ENCODE measurements around the gene BRI3.

BRI3 gene

GRCh38 chr7:98288064-98288823 is 6.8 kb downstream of the BRI3 start:
- no peak for DNase-seq

- DNase-seq: no peak
Observed at GRCh38 chr7:98289333-98289875, 7.9 kb downstream of the BRI3 start.

DNA sequence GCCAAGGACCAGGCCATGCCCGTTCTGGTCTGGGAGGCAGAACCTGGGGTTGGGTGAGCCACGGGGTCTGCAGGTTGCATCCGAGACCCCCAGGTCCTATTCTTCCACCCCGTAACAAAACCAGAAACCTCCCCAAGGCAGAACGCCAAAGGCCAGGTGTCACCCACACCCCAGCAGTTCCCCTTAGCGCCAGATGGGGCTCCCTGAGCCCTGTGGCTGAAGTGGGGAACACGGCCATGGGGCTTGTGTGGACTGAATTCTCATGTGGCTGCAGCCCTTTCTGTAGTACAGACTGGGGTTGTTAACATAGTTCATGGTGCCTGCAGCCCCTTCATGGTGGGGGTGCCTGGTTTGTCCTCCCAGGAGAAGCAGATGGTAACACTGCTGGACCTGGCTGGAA is 10.2 kb downstream of the BRI3 start:
- DNase-seq: no peak

DNA sequence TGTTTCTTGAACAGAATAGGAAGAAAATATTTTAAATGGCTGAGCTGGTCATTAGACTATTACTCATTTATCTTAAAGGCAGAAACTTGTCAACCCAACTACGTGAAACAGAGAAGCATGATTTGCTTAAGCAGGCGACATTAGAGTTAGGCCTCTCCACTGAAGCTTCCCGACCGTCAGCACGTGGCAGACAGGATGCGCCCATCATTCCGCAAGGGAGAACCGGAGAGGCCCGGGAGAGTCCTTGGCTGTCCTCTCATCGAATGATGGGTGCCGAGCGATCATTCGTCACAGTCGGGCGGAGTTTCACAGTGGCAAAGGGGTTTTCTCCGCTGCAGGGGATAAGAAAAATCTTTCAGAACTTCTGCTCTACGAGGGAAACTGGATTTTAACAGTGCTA is 11.8 kb downstream of the BRI3 start:
- no peak for DNase-seq

DNA sequence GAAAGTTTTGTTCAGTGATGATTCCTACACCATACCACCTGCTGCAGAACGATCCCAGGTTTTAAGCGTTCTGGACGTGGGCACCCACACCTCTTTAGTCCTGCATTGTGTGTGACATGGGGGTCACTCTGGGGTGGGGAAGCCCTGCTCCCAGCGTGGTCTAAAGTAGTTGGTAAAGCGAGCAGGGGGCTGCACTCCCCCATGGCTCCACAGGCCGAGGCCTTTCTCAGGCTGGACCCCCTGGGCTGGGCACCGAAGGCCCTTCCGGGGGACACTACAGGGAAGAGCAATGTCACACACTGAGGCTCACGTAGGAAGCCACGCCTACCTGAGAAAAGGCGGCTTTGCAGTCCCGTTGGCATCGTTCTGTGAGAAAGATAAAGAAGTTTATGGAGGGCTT is 12.3 kb downstream of the BRI3 start:
- no peak for DNase-seq

GRCh38 chr7:98294326-98294725 is 12.8 kb downstream of the BRI3 start:
- DNase-seq: no peak

DNA sequence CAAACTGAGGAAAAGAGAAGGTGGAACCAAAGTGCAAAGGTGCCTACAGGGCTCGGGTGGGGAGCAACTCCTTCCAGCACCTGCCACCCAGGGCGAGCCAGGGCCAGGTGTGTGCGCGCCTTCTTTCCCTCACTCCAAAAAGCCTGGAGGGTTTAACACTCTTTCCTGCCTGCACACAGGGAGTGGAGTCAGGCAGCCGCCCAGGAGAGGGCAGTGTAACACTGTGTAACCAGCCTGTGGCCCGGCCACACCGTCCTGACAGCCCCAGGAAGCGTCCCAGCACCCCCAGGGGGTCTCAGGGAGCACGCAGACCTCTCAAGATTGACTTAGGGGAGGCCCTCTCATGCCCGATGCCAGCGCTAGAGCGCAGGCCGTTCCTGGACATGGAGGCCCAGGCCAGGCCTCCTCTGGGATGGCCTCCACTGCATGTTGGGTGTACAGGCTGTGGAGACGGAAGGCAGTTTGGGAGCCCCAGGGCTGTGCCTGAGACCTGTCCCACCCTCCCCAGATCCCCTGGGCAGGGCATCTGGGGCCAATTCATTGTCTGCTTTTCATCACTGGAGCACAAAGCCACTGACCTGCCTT is 13.4 kb downstream of the BRI3 start:
- peak; percentile 76 for DNase-seq

GRCh38 chr7:98295467-98296192 is 14.1 kb downstream of the BRI3 start:
- DNase-seq: no peak

DNA sequence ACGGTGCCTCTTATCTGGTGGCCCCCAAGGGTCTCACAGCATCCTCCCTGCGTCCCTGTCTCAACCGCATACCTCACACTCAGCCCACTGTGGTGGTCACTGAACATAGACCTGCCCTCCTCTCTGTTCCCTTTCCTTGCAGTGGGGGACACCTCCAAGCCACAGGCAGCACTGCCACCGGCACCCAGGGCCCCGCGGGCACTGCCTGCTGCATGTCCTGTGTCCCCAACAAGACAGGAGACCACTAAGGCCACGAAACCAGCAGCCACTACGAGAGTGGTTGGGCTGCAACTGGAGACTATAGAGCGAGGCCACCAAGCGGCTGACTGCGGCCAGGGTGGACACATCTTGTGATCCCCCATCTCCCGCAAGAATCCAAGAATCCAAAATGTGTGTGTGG is 15.3 kb downstream of the BRI3 start:
- no peak for DNase-seq

DNA sequence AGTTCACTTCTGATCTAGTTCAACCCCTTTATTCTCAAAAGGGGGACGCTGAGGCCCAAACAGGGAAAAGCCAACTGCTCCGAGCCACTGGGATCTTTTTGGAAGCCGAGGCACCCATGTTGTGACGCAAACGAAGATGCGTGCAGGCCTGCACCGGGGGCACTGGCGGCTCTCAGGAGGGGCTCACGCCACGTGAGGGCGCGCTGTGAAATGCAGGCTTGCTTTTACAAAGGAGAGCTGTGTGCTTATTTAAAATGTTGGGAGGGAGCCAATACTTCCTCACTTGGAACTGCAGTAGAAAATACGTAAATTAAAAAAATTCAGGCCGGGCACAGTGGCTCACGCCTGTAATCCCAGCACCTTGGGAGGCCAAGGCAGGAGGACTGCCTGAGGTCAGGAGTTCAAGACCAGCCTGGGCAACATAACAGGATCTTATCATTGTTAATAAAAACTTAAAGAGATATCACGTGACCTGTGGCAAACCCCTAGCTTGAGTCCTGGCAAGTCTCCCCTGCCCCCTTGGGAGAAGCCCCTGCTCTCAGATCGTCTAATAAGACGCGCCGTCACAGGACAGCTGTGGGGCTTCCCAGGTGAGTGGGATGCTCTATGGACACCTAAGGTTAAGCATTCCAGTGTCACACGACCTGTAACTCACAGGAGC is 16.3 kb downstream of the BRI3 start:
- DNase-seq: no peak

DNA sequence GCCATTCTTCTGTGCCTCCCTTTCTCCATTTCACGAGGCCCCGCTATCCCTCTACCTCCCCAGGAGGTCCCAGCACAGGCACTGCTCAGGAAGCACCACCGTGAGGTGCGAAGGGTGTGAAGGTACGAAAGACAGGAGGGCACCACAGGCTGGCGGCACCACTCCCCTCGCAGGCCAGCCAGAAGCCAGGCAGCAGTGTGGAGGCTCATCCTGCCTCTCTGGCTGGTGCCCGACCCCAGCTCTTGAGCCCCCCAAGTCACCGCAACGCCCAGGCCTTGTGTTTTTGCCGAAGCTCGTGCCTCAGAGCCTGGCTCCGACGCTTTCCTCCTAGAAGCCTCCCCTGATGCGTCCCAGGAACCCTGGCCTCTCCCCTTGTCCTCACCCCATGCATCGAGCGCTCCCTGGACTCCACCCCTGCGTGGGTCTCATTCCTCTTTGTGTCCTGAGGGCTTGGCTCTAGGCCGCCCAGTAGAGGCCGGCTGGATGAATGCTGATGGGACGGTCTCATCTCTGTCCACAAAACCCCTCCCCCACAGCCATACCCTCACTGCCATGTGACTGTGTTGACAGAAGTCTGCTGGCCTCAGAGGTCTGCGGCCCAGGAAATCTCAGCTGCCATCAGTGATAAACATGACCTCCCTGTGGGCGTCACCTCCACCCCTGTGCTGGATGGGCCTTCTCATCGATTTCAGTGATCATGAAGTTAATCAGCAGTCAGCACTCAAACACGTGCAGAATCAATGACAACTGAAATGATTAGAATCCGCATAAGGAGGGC is 19.3 kb downstream of the BRI3 start:
- no peak for DNase-seq

- no peak for DNase-seq
Observed at GRCh38 chr7:98301693-98302470, 20.4 kb downstream of the BRI3 start.

GRCh38 chr7:98303176-98303865 is 21.8 kb downstream of the BRI3 start:
- no peak for DNase-seq

DNA sequence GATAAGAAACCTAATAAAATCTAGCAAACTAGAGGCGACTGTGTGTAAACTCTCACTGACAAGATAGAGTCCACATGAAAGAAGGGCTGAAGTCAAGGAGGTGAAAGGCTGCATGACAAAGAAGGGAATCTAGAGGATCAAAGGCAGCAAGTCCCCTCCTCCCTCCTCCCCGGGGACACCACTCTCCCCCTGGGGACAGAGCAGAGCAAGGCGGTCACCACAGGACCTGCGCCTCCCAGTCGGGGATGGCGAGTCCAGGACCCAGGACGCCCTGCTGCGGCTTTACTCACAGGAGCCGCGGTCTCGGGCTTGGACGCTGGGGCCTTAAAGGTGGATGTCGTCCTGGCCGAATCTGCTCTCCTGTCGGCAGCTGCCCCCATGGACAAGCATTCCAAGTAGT is 22.4 kb downstream of the BRI3 start:
- DNase-seq: no peak

DNA sequence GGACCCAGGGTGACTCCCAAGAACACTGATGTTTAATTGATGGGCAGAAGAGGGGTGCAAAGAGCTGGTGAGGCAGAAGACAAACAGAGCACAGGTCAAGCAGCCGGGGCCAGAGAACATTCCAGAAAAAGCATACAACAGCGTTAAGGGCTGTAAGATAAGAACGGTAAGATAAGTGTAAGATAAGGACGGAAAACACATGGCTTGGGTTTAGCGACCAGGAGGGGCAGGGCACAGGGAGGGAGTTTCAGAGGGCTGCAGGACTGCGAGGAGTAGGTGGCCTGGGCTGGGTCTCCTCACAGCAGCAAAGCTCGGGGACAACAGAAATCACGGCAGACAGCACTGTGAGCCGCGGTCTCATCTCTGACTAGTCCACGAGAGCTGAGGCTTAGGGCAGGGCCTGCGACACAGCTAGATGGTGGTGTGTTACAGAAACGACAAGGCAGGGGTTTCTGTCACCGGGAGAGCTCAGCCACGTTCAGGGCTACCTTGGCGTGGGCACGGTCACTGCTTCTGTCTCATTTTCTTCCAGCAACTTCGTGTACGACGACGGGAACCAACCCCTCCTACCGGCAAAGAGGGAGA is 24.6 kb downstream of the BRI3 start:
- no peak for DNase-seq

DNA sequence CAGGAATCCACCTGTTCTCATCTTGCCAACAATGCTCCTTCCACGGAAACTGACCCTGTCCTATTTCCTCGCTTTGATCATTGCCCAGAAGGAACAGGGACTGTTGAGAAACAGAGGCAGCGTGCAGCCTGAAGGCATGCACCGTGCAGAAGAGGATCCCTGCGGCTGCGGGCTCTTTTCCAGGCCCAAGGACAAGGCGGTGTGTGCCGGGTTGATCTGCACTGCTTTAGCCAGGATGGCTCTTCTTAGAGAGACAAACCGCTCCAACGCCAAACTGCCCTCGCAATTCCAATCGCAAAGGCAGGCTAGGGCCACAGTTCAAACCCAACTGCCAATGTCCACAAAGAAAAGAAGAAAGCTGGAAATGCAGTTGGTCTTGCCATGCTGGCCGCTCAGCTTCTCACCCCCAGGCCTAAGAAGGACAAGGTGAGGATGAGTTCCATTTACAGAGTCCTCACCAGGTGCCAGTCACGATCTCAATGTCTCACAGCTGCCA is 26.5 kb downstream of the BRI3 start:
- DNase-seq: no peak

- no peak for DNase-seq
Observed at GRCh38 chr7:98309566-98309965, 28.1 kb downstream of the BRI3 start.

DNA sequence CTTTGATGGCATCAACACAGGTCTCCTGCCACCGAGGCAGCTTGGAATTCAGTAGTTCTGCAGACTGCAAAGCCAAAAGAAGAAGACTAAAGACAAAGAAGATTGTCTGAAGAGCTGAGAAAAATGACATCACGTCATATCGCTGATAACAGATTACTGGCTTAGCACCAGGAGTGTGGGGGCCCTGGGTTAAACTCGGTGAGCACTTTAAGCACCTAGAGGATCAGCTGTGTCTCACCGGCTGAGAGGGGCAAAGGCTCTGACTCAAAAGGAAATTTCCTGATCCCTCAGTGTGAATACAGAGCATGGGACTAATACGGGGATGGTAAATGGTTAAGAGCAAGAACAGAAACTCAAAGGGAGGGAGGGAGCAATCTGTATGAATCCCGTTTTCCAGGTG is 30.7 kb downstream of the BRI3 start:
- DNase-seq: no peak

GRCh38 chr7:98314469-98314868 is 33.0 kb downstream of the BRI3 start:
- no peak for DNase-seq

- no peak for DNase-seq
Observed at GRCh38 chr7:98315318-98315993, 34.0 kb downstream of the BRI3 start.
